ENCODE results near the gene ASXL1. TPM values are rescaled to one million over a fixed set of nuclear protein-coding genes. Genes with fewer than 3 reads are reported as not detected.

ASXL1 gene
- total RNA-seq, 1 experiment from 2014 or later, result 22.7 TPM

DNA sequence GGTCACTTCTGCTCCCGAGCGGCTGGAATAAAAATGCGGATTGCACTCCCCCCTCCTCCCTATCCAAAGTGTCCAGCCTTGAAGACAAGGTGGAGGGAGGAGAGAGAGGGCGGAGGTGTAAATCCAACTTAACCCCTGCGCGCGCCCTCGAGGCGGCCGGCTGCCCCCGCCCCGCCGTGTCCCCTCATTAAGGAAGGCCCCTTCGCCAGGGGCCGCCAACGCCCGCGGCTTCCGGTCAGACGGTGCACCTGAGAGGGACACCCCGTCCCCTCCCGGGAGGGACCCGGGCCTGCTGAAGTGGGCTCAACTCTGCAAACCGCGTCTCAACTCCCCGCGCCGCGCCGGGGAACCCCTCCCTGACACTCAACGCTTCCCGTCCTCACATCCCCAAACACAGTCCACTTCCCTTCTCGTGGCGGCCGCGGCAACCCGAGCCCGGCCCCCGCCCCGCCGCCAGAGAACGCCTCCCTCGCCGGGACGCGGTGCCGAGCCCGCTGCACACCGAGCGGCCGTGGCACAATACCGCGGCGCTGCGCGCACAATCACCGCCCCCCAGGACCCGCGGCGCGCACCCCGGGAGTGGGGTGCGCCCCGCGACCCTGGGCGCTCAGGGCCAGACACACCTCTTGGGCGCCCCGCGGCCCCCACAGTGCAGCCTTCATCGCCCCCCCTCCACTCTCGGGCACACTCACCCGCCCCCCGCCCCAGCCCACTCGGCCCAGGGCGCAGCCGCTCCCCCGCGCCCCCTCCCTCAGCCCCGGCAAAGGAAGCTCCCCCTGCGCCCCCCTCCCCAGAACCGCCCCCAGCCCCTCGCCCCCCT, 124.5 kb downstream of the ASXL1 start (continued):
- no peak for TF ChIP-seq ZNF317 (CRISPR knock-in tag; IDR thresholded peaks at IDR 0.05; ENCODE audit: borderline replicate concordance, low read depth)
- TF ChIP-seq NR3C1 (CRISPR knock-in tag; conservative IDR thresholded peaks at IDR 0.05; ENCODE audit: low read depth), result no peak
- no peak for TF ChIP-seq FOXK1 (CRISPR knock-in tag; IDR thresholded peaks at IDR 0.05)
- TF ChIP-seq ELF4 (CRISPR knock-in tag; IDR thresholded peaks at IDR 0.05; ENCODE audit: low read depth), result no peak
- TF ChIP-seq TEAD4 (CRISPR knock-in tag; IDR thresholded peaks at IDR 0.05), result no peak
- no peak for TF ChIP-seq MLX (CRISPR knock-in tag; IDR thresholded peaks at IDR 0.05)
- TF ChIP-seq ERG (CRISPR knock-in tag; IDR thresholded peaks at IDR 0.05), result no peak
- TF ChIP-seq, protein P1, sequence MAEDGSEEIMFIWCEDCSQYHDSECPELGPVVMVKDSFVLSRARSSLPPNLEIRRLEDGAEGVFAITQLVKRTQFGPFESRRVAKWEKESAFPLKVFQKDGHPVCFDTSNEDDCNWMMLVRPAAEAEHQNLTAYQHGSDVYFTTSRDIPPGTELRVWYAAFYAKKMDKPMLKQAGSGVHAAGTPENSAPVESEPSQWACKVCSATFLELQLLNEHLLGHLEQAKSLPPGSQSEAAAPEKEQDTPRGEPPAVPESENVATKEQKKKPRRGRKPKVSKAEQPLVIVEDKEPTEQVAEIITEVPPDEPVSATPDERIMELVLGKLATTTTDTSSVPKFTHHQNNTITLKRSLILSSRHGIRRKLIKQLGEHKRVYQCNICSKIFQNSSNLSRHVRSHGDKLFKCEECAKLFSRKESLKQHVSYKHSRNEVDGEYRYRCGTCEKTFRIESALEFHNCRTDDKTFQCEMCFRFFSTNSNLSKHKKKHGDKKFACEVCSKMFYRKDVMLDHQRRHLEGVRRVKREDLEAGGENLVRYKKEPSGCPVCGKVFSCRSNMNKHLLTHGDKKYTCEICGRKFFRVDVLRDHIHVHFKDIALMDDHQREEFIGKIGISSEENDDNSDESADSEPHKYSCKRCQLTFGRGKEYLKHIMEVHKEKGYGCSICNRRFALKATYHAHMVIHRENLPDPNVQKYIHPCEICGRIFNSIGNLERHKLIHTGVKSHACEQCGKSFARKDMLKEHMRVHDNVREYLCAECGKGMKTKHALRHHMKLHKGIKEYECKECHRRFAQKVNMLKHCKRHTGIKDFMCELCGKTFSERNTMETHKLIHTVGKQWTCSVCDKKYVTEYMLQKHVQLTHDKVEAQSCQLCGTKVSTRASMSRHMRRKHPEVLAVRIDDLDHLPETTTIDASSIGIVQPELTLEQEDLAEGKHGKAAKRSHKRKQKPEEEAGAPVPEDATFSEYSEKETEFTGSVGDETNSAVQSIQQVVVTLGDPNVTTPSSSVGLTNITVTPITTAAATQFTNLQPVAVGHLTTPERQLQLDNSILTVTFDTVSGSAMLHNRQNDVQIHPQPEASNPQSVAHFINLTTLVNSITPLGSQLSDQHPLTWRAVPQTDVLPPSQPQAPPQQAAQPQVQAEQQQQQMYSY (CRISPR knock-in tag; IDR thresholded peaks at IDR 0.05), result peak; percentile 73
- no peak for TF ChIP-seq ZNF671 (CRISPR knock-in tag; IDR thresholded peaks at IDR 0.05)
- no peak for TF ChIP-seq ZMAT4 (CRISPR knock-in tag; IDR thresholded peaks at IDR 0.05)
- TF ChIP-seq, protein P2, sequence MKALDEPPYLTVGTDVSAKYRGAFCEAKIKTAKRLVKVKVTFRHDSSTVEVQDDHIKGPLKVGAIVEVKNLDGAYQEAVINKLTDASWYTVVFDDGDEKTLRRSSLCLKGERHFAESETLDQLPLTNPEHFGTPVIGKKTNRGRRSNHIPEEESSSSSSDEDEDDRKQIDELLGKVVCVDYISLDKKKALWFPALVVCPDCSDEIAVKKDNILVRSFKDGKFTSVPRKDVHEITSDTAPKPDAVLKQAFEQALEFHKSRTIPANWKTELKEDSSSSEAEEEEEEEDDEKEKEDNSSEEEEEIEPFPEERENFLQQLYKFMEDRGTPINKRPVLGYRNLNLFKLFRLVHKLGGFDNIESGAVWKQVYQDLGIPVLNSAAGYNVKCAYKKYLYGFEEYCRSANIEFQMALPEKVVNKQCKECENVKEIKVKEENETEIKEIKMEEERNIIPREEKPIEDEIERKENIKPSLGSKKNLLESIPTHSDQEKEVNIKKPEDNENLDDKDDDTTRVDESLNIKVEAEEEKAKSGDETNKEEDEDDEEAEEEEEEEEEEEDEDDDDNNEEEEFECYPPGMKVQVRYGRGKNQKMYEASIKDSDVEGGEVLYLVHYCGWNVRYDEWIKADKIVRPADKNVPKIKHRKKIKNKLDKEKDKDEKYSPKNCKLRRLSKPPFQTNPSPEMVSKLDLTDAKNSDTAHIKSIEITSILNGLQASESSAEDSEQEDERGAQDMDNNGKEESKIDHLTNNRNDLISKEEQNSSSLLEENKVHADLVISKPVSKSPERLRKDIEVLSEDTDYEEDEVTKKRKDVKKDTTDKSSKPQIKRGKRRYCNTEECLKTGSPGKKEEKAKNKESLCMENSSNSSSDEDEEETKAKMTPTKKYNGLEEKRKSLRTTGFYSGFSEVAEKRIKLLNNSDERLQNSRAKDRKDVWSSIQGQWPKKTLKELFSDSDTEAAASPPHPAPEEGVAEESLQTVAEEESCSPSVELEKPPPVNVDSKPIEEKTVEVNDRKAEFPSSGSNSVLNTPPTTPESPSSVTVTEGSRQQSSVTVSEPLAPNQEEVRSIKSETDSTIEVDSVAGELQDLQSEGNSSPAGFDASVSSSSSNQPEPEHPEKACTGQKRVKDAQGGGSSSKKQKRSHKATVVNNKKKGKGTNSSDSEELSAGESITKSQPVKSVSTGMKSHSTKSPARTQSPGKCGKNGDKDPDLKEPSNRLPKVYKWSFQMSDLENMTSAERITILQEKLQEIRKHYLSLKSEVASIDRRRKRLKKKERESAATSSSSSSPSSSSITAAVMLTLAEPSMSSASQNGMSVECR (CRISPR knock-in tag; IDR thresholded peaks at IDR 0.05; ENCODE audit: borderline replicate concordance), result peak; percentile 55; the same call in 1 of the 2 replicates
- peak; percentile 55; the same call in 1 of the 2 replicates for TF ChIP-seq HMGXB4 (CRISPR knock-in tag; IDR thresholded peaks at IDR 0.05)
- TF ChIP-seq, protein P3, sequence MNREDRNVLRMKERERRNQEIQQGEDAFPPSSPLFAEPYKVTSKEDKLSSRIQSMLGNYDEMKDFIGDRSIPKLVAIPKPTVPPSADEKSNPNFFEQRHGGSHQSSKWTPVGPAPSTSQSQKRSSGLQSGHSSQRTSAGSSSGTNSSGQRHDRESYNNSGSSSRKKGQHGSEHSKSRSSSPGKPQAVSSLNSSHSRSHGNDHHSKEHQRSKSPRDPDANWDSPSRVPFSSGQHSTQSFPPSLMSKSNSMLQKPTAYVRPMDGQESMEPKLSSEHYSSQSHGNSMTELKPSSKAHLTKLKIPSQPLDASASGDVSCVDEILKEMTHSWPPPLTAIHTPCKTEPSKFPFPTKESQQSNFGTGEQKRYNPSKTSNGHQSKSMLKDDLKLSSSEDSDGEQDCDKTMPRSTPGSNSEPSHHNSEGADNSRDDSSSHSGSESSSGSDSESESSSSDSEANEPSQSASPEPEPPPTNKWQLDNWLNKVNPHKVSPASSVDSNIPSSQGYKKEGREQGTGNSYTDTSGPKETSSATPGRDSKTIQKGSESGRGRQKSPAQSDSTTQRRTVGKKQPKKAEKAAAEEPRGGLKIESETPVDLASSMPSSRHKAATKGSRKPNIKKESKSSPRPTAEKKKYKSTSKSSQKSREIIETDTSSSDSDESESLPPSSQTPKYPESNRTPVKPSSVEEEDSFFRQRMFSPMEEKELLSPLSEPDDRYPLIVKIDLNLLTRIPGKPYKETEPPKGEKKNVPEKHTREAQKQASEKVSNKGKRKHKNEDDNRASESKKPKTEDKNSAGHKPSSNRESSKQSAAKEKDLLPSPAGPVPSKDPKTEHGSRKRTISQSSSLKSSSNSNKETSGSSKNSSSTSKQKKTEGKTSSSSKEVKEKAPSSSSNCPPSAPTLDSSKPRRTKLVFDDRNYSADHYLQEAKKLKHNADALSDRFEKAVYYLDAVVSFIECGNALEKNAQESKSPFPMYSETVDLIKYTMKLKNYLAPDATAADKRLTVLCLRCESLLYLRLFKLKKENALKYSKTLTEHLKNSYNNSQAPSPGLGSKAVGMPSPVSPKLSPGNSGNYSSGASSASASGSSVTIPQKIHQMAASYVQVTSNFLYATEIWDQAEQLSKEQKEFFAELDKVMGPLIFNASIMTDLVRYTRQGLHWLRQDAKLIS (CRISPR knock-in tag; IDR thresholded peaks at IDR 0.05; ENCODE audit: borderline replicate concordance), result no peak
- TF ChIP-seq ATF1 (CRISPR knock-in tag; IDR thresholded peaks at IDR 0.05), result no peak
- TF ChIP-seq ZSCAN18 (CRISPR knock-in tag; IDR thresholded peaks at IDR 0.05), result no peak
- TF ChIP-seq FOXJ3 (CRISPR knock-in tag; IDR thresholded peaks at IDR 0.05; ENCODE audit: borderline replicate concordance), result no peak
- no peak for TF ChIP-seq SMAD4 (CRISPR knock-in tag; IDR thresholded peaks at IDR 0.05)
- no peak for TF ChIP-seq GTF2I (CRISPR knock-in tag; conservative IDR thresholded peaks at IDR 0.05)
